ENCODE measurements around the gene SELENON.

DNA sequence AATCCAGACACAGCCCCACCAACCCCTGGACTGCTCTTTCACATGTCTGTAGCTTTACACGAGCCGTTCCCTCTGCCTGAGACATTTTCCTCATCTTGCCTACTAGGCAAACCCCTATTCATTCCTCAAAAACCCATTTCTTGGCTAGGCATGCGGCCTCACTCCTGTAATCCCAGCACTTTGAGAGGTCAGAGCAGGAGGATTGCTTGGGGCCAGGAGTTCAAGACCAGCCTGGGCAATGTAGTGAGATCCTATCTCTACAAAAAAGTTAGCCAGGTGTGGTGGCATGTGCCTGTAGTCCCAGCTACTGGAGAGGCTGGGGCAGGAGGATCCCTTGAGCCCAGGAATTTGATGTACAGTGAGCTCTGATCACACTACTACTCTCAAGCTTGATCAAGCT, 64.4 kb downstream of the SELENON start:
- TF ChIP-seq, protein P1, sequence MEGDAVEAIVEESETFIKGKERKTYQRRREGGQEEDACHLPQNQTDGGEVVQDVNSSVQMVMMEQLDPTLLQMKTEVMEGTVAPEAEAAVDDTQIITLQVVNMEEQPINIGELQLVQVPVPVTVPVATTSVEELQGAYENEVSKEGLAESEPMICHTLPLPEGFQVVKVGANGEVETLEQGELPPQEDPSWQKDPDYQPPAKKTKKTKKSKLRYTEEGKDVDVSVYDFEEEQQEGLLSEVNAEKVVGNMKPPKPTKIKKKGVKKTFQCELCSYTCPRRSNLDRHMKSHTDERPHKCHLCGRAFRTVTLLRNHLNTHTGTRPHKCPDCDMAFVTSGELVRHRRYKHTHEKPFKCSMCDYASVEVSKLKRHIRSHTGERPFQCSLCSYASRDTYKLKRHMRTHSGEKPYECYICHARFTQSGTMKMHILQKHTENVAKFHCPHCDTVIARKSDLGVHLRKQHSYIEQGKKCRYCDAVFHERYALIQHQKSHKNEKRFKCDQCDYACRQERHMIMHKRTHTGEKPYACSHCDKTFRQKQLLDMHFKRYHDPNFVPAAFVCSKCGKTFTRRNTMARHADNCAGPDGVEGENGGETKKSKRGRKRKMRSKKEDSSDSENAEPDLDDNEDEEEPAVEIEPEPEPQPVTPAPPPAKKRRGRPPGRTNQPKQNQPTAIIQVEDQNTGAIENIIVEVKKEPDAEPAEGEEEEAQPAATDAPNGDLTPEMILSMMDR (IDR thresholded peaks at IDR 0.05), result no peak
- TF ChIP-seq POLR2A (IDR thresholded peaks at IDR 0.05), result no peak
